Measurements from ENCODE around the gene CRYL1.

Gene CRYL1

DNA sequence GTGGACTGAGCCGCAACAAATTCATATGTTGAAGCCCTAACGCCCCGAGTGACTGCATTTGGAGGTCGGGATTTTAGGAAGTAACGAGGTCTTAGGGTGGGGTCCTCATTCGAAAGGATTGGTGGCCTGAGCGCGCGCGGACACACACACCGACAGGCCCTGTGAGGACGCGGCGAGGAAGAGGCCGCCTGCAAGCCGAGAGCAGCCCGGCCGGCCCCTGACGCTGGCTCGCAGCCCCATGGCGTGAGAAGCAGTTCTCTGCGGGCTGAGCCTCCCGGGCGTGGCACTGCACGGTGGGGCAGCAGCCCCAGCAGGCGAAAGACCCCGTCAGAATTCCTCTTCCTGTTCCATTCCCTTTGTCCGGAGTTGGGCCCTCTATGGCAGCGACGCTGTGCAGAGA is 131.2 kb downstream of the CRYL1 start:
- no peak for DNase-seq

GRCh38 chr13:20394169-20394501 is 131.5 kb downstream of the CRYL1 start:
- no peak for DNase-seq

GRCh38 chr13:20393273-20394168 is 132.1 kb downstream of the CRYL1 start:
- no peak for DNase-seq

DNA sequence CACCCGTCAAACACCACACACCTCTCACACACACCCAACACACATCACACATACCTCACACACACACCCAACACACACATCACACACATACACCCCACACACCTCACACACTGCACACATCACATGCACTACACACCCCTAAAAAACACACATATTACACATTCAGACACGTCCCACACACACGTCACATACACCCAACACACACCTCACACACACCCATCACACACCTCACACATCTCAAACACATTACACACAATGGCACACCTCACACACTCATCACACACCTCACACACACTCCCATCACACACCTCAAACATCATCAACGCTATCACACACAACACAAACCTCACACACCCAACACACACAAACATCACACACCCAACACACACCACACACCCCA is 133.1 kb downstream of the CRYL1 start:
- DNase-seq: no peak

DNA sequence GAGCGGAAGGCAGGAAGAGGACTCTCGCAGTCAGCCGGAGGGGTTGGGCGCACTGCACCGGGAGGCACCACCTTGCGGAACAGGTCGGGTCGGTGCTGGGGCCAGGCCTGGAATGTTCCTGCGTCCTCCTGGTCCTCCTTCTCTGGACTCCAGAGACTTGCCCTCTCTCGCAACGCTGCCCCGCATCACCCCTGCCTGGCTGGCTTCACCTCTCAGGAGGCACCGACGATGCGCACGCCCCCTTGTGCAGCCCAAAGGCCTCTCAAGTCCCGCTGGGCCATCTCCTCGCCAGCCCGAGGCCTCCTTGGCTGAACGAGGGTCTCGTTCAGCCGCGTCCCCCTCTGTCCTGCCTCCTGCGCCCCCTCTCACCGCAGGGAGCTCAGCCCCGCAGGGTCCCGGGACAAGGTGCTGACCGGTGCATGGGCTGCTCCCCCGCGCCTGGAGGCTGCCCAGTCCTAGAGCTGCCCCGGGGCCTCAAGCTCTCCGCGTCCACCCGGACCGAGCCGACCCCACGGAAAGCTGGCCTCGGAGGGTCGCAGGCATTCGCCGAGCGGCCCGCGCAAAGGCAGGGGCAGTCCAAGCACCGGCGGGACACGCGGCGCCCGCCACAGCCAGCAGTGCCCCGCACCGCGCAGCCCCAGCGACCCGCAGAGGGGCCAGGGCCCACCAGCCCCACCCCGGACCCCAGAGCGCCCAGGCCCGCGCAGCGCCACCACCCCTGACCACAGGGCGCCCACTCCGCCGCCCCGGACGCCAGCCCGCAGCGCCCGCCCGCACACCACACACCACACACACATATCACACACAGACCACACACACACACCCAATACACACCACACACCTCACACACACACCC is 133.8 kb downstream of the CRYL1 start:
- DNase-seq: no peak

- no peak for DNase-seq
Measured at GRCh38 chr13:20390526-20391175, 135.0 kb downstream of the CRYL1 start.

DNA sequence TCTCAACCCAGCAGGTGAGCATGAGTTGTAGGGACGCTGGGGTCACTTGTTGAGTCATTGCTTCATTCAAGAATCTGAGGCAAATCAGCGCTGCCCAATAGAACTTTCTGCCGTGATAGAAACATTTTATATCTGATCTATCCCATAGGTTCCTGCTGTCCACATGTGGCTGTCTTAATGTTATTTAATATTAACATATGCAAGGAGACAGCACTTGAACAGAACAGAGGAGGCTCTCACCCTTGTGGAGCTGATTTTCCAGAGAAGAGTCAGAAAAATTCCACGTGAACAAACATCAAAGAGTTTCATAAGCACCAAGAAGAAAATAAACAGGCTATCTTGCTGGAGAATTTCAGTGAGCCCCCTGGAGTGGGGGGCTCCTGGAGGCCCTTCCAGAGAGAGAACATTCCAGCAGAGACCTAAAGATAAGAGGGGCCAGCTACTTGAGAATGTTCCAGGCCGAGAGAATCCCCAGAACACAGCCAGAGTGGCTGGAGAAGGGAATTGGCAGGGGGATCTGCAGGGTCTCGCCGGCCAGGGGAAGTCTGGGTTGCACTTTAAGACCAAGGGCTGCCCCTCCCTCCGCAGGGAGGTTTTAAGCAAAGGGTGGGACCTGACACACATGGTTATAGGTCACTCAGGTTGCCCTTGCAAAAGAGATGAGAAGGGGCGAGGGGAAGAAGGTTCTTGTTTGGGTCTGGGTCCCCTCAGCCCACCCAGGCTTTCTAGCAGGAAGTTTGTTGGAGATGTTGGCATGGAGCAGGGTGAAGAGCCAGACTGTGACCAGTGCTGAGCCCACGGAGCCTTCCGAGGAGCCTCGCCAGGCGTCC is 135.7 kb downstream of the CRYL1 start:
- no peak for DNase-seq

DNA sequence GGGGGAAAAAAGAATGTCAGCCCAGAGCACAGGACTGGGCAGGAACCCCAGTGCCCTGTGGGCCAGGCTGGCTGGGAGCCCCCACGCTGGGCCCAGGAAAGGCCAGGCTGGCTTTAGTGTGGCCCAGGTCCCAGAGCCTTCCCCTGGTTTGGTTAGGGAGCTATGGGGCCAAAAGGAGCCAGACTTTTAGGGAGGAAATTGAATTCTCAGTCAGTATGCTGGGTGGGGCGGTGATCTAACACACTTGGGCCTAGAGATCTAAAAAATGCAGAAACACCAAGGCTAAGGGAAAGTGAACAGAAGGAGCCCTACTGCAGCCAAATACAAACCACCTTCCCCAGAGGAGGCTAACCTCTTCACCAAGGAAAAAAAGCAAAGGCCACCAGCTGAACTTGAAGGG is 137.5 kb downstream of the CRYL1 start:
- no peak for DNase-seq

DNA sequence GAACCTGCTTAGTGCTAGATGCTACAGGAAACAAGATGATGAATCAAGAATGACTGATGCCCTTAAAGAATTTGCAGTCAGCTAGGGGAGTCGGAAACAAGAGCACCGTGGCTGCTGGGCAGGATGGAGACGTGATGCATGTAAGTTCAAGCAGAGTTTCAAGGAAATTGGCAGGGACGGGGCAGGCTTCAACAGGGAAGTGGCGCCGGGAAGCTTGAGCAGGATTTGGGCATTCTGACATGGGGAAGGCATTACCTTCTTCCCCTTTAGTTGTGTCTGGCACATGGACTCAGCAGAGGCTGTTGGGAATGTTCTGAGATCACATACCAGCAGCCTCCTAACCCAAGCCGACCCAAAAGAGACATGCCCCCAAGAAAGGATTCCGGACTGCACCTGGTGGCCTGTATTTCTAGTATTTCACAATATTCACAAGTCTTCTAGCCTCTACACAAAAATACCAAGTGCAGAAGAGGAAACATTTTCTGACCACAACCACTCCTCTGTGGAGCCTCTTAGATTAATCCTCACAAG is 138.2 kb downstream of the CRYL1 start:
- no peak for DNase-seq

- DNase-seq: no peak
Measured at GRCh38 chr13:20387006-20387405, 138.7 kb downstream of the CRYL1 start.

DNA sequence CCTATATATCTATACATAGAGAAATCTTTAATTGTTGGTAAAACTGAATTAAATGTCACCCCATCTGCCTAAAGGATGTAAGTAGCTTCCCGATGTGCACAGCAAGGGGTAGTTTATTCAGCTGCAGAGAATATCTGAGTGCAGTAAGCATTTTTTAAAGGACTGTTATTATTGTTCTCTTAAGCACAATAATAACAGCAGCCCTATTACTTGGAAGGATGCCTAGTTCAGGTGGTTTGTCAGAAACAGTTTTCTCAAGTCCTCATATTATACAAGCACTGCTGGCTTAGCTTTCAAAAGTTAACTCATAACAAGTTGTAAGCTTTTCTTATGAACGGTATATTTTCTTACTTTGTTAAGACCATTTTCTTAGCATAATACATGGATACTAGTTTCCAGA is 142.6 kb downstream of the CRYL1 start:
- no peak for DNase-seq

DNA sequence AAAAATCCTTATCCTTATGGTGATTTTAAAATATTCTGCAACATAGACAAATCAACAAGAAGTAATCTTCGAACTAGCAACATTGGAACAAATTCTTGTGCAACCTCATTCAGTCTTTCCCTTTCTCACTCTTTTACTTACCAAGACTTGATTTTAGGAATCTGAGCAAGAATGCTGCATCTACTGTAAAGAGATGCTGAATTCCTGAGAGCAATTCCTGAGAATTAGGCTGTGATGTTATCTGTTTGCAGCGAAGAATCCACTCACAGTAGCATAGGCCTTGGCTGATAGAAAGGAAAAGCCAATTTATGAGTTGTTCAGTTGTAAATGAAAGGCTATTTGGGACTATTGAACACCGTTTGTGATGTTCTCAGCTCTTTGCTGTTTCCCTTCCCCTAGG is 144.3 kb downstream of the CRYL1 start:
- DNase-seq: no peak

- DNase-seq: no peak
Measured at GRCh38 chr13:20378721-20379120, 146.9 kb downstream of the CRYL1 start.

DNA sequence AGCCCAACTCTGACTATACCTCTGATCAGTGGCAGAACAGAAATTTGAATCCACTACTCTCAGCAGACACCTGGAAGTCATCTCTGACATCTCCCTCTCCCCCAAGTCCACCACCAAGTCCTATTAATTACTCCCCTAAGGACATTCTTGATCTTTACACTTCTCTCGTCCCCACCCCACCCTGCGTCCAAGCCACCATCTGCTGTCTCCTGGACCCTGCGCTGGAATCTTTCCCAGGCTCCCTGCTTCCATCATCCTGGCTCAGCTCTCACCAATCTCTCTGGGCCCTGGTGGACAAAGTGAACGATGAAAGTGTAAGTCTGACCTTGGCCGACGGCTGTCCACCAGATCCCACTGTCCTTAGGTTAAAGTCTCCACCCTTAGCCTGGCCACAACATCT is 147.9 kb downstream of the CRYL1 start:
- no peak for DNase-seq

GRCh38 chr13:20375871-20376270 is 149.8 kb downstream of the CRYL1 start:
- DNase-seq: no peak

- DNase-seq: no peak
Measured at GRCh38 chr13:20373861-20374260, 151.8 kb downstream of the CRYL1 start.

GRCh38 chr13:20371825-20372224 is 153.8 kb downstream of the CRYL1 start:
- DNase-seq: no peak

- no peak for DNase-seq
Measured at GRCh38 chr13:20370815-20371421, 154.7 kb downstream of the CRYL1 start.

DNA sequence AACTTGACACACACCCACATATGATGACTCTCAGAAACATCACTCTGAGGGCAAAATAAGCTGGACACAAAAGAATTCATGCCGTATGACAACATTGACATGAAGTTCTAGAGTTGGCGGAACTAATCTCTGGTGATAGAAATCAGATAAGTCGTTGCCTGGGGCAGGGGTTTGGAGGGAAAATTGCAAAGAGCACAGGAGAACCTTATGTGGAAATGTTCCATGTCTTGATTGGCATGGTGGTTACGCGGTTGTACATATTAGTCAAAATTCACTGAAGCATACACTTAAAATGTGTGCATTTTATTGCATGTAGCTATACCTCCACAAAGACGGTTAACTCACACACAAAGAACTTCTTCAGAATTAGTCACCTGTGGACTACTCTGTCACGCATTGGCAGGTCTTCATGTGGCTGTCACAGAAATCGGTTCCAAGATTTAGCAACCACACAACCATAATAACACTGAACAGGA is 155.7 kb downstream of the CRYL1 start:
- DNase-seq: no peak

DNA sequence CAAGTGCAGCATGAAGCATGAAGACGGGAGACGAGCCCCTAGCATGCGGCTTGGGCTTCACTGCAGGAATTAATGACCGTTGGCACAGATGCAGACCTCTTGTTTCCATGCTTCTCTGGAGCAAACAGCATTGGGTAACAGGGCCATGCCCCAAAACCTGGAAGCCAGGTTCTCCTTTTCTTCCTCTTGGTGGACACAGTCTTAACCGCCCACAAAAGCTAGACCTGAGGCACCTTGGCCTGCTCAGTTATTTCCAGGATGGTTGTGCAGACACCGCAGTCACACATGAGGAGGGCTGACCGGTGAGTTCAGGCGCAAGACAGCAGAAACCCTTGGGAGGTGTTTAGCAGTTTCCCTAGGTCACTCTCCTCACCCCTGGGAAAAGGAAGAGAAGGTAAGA is 159.6 kb downstream of the CRYL1 start:
- DNase-seq: no peak

- no peak for DNase-seq
Measured at GRCh38 chr13:20363603-20364002, 162.1 kb downstream of the CRYL1 start.

- DNase-seq: no peak
Measured at GRCh38 chr13:20363172-20363571, 162.5 kb downstream of the CRYL1 start.
